HG03575 (cell line): ENCODE measurements around the gene CRIP1.

Source experiments
- ATAC-seq: cut with Tn5 transposase; IDR thresholded peaks from one replicate; pipeline ENCODE4 v1.9.1; 2021; ENCODE audit not compliant: unreplicated experiment, insufficient number of reproducible peaks, low FRiP score; ENCODE audit errors: extremely low read depth

CRIP1 gene

GRCh38 chr14:105468621-105469241, 18.0 kb upstream of the CRIP1 start:
- no peak for ATAC-seq

DNA sequence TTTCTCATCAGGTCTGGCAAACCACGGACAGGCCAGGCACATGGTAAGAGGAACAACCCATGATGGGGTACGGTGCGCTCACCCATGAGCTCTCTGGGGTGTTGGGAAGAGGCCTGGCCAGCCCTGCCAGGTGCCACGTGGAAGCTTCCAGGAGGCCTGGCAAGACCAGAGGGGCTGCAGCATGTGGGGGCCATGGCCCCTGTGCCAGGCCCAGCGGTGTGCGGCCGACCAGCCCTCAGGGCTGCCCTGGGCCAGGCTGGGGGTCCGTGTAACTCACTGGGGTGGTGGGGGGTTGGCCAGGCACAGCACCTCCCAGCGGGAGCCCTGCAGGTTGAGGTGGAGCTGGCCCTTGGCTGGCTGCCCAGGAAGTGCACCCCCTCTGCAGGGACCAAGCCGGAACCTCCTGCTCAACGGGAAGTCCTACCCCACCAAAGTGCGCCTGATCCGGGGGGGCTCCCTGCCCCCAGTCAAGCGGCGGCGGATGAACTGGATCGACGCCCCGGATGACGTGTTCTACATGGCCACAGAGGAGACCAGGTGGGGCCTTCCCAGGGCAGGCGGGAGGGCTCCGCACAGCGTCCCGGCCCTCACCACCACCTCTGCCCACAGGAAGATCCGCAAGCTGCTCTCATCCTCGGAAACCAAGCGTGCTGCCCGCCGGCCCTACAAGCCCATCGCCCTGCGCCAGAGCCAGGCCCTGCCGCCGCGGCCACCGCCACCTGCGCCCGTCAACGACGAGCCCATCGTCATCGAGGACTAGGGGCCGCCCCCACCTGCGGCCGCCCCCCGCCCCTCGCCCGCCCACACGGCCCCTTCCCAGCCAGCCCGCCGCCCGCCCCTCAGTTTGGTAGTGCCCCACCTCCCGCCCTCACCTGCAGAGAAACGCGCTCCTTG, 17.0 kb upstream of the CRIP1 start:
- ATAC-seq, result no peak

- ATAC-seq, result no peak
Measured at GRCh38 chr14:105470350-105471296, 16.1 kb upstream of the CRIP1 start.

GRCh38 chr14:105471297-105471821, 15.3 kb upstream of the CRIP1 start:
- no peak for ATAC-seq

DNA sequence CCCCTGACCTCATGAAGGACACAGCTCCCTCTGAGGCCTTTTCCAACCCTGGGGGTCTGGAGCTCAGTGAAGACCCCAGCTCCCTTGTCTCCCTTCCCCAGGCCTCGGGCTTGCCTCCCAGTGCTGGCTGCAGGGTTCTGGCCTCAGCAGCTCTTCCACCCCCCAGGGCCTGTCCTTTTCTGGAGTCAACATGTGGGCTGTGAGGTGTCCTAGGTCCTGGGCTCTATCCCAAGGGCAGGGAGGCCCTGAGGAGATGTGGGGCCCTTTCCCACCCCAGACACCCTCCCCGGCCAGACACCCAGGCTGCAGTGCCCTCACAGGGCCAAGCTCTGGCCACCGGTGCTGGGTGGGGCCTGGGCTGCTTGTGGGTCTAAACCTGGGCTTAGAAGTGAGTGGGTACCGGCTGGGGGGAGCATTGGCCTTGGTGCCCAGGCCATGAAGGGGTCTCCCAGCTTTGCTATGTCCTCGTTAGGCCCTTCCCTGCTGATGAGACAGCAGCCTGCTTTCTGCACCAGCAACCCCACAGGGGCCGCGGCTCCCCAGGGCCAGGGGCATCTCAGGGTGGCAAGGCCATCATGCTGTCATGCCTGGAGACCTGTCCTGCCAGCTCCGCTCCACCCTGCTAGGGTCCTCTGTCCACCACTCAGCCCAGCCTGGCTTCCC, 14.7 kb upstream of the CRIP1 start:
- ATAC-seq, result no peak

DNA sequence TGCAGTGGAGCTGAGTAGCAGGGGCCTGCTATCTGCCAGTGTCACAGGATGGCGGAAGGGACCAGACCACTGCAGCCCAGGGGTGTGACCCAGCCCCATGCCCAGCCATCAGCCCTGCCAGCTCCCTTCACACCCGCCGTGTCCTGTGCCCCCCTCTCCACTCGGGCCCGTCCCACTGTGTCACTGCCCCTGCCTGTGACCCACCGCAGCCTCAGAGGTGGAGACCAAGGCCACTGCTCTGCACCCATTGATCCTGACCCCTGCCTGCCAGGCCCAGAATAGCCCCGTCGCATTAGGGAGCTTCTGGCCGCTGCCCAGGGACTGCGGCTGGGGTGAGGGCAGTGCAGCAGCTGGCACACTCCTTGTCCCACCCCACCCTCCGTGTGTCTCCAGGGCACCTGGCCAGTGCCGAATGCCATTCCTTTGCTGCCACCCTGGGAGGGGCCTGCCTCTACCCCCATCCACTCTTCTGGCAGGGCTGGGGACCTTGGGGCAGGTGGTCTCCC, 14.1 kb upstream of the CRIP1 start:
- ATAC-seq, result no peak

- no peak for ATAC-seq
Measured at GRCh38 chr14:105473033-105473676, 13.5 kb upstream of the CRIP1 start.

DNA sequence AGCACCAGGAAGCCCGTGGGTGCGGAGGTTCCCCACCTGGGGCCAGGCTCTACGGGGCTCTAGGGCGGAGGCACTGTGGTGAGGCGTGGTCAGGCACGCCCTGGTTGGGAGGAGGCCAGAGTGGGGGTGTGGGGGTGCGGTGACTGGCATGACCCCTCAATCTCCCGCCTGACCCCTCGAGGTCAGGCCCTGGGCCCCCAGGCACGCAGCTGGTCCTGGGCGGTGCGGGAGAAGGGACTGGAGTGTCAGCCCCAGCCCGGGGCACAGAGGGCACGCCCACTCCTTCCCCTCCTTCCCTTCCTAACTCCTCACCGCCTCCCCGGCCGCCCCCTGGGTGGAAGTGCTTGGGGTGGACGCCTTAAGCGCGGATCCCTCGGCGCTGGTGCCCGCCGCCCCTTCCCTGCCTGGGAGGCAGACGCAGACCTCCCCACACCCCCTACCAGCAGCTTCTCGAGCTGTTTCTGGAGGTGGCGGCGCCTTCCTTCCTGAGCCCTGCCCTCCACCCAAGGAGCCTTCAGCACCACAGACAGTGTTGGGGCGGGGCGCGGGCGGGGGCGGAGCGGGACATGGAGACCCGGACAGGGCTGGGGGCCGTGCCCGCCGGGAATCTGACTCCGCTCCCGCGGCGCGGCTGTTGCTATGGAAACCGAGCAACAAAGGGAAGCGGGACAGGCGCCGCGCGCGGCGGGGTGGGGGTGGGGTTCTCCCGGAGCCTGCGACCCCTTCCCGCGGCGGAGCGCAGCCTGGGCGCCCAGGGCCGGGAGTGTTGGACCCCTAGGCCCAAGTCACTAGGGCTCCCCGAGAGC, 12.8 kb upstream of the CRIP1 start:
- ATAC-seq, result no peak

DNA sequence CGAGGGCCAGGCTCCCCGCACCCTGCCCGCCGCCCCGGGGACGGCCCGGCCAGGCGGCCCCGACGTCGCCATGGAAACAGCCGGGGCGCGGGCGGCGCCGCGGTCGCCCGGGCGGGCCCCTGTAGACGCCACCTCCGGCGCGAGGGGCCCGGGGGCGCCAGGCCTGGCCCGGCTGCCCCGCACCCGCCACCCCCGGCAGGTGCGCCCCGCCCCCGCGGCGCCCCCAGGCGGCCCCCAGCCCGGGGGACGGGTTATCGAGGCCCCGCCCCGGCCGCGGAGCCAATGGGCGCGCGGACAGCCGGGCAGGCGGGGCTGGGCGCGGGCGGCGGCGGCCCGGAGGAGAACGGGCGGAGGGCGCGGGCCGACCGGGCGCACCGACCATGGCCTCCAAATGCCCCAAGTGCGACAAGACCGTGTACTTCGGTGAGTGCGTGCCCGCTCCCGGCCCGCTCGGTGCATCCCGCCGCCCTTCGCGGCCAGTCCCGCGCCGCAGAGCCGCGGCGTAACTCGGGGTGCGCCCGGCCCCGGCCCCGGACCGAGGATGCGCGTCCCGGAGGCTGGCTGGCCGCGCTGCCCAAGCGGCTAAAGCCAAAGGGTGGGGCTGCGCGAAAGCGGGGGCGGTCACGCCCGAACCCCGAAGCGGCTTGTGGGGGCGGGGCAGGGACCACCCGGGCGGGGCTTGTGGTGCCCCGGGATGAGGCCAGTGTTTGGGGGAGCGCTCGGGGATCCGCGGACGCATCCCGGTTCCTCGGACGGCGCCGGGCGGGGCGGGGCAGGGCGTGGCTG, 12.0 kb upstream of the CRIP1 start, which contains the start of gene CRIP2:
Gene CRIP2, plus strand, starts transcription at position 339 of the 786 bp plus-strand sequence. Its CDS starts 42 bp downstream, at position 381.
- ATAC-seq, result no peak

- ATAC-seq, result no peak
Measured at GRCh38 chr14:105475269-105476096, 11.2 kb upstream of the CRIP1 start.

DNA sequence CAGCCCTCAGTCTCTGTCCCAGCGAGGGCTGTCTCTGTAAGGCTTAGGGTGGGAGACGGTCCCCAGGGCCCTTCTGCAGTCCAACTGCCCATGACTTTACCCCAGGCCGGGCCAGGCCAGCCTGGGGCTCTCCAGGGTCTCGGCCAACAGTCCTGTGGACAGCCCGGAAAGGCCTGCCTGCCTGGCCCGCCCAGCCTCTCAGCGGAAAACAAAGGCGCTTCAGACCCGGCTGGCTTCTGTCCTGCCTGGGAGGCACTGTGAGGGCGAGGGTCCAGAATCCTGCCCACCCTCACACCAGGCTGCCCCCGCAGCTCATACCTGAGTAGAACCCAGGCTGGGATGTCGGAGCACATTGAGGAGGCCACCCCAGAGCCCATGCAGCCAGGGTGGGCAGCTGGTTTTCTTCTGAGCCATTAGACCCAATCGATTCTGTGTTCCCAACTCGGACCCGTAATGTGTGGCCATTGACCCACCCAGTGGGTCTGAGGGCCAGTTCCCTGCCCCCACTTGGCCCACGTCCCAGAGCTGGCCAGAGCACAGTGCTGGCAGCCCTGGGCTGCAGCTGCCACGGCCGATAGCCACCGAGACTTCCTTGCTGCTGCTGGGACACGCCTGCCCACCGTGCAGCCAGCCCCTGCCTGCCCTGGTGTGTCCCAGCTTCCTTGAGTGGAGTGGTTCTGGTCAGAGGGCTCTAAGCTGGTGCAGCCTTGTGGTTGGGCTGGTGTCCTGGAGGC, 10.4 kb upstream of the CRIP1 start:
- ATAC-seq, result no peak

- ATAC-seq, result no peak
Measured at GRCh38 chr14:105476831-105477659, 9.6 kb upstream of the CRIP1 start.

- no peak for ATAC-seq
Measured at GRCh38 chr14:105477660-105478397, 8.9 kb upstream of the CRIP1 start.
